ENCODE data around the gene NOTCH1.

NOTCH1 gene

GRCh38 chr9:136447173-136447778 lies 98.6 kb downstream of the NOTCH1 start:
- H3K27me3 Mint-ChIP-seq, result no peaks in the 10 kb centered on the region

GRCh38 chr9:136445799-136446198 lies 100.0 kb downstream of the NOTCH1 start:
- H3K36me3 Mint-ChIP-seq (ENCODE audit: low read depth), result peaks cover 39% of the 10 kb centered on the region

More at GRCh38 chr9:136447173-136447778, 98.6 kb downstream of the NOTCH1 start:
- DNase-seq, result no peak
- H3K36me3 Mint-ChIP-seq (ENCODE audit: low read depth), result peaks cover 45% of the 10 kb centered on the region
- ATAC-seq, result no peak
- H3K9me3 Mint-ChIP-seq, result no peaks in the 10 kb centered on the region
- no peak overlapping the region for H3K4me3 Mint-ChIP-seq
- no peak overlapping the region for H3K27ac Mint-ChIP-seq
- H3K4me1 Mint-ChIP-seq, result no peaks in the 10 kb centered on the region

More at GRCh38 chr9:136445799-136446198, 100.0 kb downstream of the NOTCH1 start:
- Mint-ChIP-seq H3K27ac (no peak overlapping the region), H3K4me3 (no peak overlapping the region), H3K4me1 (no peaks in the 10 kb centered on the region), H3K27me3 (no peaks in the 10 kb centered on the region), H3K9me3 (no peaks in the 10 kb centered on the region)
- no peak for ATAC-seq
- no peak for DNase-seq
